Mesendoderm (in vitro differentiated cells): Measurements from ENCODE around the gene MINDY1.

ENCODE experiments used
- DNase-seq: peaks from one replicate; pipeline ENCODE4 v3.0.0; 2013
- H2AK5ac ChIP-seq: 2 replicates; pipeline ENCODE4 v1.6.1; 2013; ENCODE audit warnings: low read length, inconsistent platforms
- H2BK120ac ChIP-seq: 2 replicates; pipeline ENCODE4 v1.6.1; 2013; ENCODE audit warnings: low read depth, mild to moderate bottlenecking, low read length, moderate library complexity, mixed read lengths
- H2BK15ac ChIP-seq: replicated peaks from 2 replicates; pipeline ENCODE4 v1.6.1; 2013; ENCODE audit warnings: low read depth, mild to moderate bottlenecking, moderate library complexity
- H2BK5ac ChIP-seq: 2 replicates; pipeline ENCODE4 v1.6.1; 2013; ENCODE audit warnings: low read length, inconsistent platforms
- H3K18ac ChIP-seq: 2 replicates; pipeline ENCODE4 v1.6.1; 2013; ENCODE audit warnings: mild to moderate bottlenecking, low read length, mixed read lengths
- H3K23ac ChIP-seq: one replicate; pipeline ENCODE4 v1.6.1; 2013; ENCODE audit warnings: low read length
- H3K27ac ChIP-seq: 2 replicates; pipeline ENCODE4 v1.5.1; 2013; ENCODE audit warnings: low read depth, mild to moderate bottlenecking, inconsistent platforms, low read length, moderate library complexity
- H3K27me3 ChIP-seq: 2 replicates; pipeline ENCODE4 v1.6.1; 2013; ENCODE audit warnings: low read length, control low read depth, mild to moderate bottlenecking, inconsistent platforms; ENCODE audit not compliant: insufficient read depth, poor library complexity
- H3K36me3 ChIP-seq: 2 replicates; pipeline ENCODE4 v1.6.1; 2013; ENCODE audit warnings: low read length, inconsistent platforms; ENCODE audit not compliant: control insufficient read depth, insufficient read depth
- H3K4ac ChIP-seq: one replicate; pipeline ENCODE4 v1.6.1; 2013; ENCODE audit warnings: low read depth, mild to moderate bottlenecking, low read length, moderate library complexity
- H3K4me1 ChIP-seq: 2 replicates; pipeline ENCODE4 v1.6.1; 2013; ENCODE audit warnings: low read depth, low read length, inconsistent platforms; ENCODE audit not compliant: control insufficient read depth
- H3K4me2 ChIP-seq: 2 replicates; pipeline ENCODE4 v1.6.1; 2013; ENCODE audit warnings: low read length
- H3K4me3 ChIP-seq: 2 replicates; pipeline ENCODE4 v1.5.1; 2013; ENCODE audit warnings: mild to moderate bottlenecking, low read length
- H3K56ac ChIP-seq: one replicate; pipeline ENCODE4 v1.6.1; 2013; ENCODE audit warnings: low read length
- H3K79me1 ChIP-seq: 2 replicates; pipeline ENCODE4 v1.6.1; 2013; ENCODE audit warnings: low read length, inconsistent platforms
- H3K79me2 ChIP-seq: 2 replicates; pipeline ENCODE4 v1.6.1; 2013; ENCODE audit warnings: mild to moderate bottlenecking, low read length; ENCODE audit not compliant: control insufficient read depth, insufficient read depth
- H3K9ac ChIP-seq: 2 replicates; pipeline ENCODE4 v1.6.1; 2013; ENCODE audit warnings: low read length, inconsistent platforms
- H4K5ac ChIP-seq: one replicate; pipeline ENCODE4 v1.6.1; 2013; ENCODE audit warnings: low read length
- H4K8ac ChIP-seq: one replicate; pipeline ENCODE4 v1.6.1; 2013; ENCODE audit warnings: low read depth, mild to moderate bottlenecking, control low read depth, low read length, moderate library complexity
- WGBS: extraction: QIAGEN DNeasy Blood & Tissue Kit; methylation state at CpG from one replicate; pipeline ENCODE4 v1.1.7; 2013; ENCODE audit warnings: low lambda C conversion rate, missing lambda C conversion rate; ENCODE audit not compliant: insufficient coverage; ENCODE audit errors: extremely low coverage; 5-methylcytosine and 5-hydroxymethylcytosine counted together

The MINDY1 gene

DNA sequence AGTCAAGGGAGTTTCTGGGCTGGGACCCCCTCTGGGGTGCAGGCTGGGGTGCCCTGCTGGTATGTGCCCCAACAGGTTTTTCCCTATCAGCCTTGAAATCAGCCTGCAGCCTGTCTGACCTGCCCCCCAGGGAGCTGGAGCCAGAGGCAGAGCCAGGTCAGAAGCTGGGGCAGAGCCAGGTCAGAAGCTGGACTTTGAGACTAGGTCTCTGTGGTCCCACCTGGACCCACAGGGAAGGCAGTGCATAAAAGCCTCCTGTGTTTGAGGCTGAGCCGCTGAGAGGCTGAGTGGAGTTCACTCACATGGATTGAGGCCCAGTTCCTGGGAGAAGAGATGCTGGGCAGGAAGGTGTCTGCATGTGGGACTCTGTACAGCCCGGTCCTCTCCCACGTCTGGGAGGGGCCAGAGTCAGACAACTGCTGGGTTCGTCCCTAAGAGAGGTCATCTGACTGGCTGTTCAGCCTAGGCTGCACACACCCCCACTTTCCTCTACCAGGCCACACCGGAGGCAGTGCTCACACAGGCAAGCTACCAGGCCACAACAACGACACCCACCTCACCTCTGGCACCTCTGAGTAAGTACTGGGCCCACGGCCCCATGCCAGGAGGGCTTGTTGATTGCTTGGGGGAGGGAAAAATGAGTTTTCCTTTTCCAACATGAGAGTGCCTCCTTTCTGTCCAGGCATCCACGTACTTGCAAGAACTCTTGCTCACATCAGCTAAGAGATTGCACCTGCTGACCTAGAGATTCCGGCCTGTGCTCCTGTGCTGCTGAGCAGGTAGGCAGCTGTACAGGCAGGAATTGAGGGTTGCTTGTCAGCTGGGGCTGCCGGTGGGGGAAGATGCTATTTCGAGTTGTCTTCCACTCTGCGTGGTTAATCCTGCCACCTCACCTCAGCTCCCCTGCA is 24.6 kb downstream of the MINDY1 start, which contains the start of gene ANXA9:
ANXA9 (plus strand) TSS at position 488 of the 908 bp plus-strand sequence. CDS start 814 bp downstream, outside the sequence.
- Histone ChIP-seq H2AK5ac (no peak within 1 kb of the TSS), H4K5ac (no peak within 1 kb of the TSS), H3K56ac (peak within 1 kb of the TSS; percentile 61), H3K27me3 (no peaks in the 10 kb centered on the region), H3K27ac (peak within 1 kb of the TSS; percentile 31), H3K23ac (no peak within 1 kb of the TSS), H2BK5ac (no peak within 1 kb of the TSS), H3K4me2 (no peak within 1 kb of the TSS), H3K4me3 (no peak within 1 kb of the TSS), H3K4me1 (peaks cover 13% of the 10 kb centered on the region), H3K79me2 (no peaks in the 10 kb centered on the region), H3K9ac (no peak within 1 kb of the TSS), H3K18ac (no peak within 1 kb of the TSS), H3K79me1 (no peaks in the 10 kb centered on the region), H3K36me3 (no peaks in the 10 kb centered on the region), H4K8ac (no peak within 1 kb of the TSS), H2BK120ac (no peak within 1 kb of the TSS), H2BK15ac (no peak within 1 kb of the TSS), H3K4ac (no peak within 1 kb of the TSS)
- WGBS, result no CpG with 5 or more reads among the region's 12 CpGs
- no peak for DNase-seq

DNA sequence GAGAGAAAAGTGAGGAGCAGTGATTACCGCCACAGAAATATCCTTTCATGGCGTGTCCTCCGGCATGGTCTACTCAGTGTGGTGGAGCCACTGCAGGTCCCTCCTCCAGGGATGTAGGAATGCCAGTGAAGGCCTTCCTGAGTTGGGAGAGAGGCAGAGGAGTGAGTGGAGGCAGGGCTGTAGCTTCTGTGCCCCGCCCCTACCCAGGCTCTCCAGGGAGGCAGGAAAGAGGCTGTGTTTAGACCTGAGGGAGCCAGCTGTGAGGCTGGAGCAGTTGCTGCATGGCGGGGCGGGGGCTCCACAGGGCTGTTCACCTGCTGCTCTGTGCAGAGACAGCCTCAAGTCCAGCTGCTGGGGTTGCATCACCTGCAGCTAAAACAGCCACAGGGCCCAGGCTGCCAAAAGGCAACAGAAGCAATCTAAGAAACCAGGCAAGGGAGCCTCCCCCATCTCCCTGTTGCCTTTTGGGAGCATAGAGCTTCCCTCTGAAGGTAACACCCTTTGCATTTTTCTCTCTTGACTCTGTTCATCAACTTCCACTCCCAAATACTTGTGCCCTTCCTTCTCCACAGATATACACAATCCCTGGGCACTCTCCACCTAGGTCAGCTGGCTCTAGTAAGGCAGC is 25.4 kb downstream of the MINDY1 start:
- Histone ChIP-seq H3K36me3 (no peaks in the 10 kb centered on the region), H3K27ac (peak overlapping the region; percentile 34)

DNA sequence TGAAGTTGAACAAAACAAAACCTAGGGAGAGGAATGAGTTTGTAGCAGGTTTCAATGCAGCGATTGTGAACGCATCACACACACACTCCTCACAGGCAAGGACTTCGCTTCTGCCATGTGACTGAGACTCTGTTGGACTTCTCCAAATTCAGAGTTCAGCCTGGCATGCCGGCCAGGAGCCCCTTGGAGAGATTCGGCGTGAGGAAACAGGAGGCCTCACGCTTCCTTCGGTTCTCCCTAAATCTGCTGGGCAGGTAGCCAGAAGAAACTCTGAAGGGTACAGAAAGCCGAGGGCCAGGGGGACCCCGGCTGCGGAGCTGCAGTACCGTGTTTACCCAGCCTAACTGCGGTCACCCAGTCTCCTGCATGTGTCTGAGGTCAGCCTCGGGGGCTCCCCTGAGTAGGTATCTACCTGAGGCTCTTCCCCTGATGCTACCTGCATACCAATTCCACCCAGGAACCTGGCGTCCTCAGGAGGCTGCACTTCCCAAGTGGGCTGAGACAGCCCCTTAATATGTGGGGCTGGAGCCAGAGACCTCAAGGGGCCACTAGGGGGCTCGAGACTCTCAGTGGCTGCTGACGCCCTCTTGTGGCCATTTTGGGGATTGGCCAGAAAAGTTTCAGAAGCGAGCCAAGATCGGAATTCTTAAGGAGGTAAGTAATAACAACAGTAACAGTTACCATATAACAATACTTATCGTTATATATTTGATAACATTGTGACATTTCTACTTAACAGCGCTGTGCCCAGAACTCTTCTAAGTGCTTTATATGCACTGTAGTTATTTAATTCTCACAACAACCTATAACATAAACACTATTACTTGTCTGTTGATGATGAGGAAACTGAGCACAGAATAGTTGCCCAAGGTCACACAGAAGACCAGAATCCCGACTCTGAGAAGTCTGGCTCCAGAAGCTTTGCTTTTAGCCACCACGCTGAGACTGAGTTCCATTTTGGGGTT is 27.3 kb downstream of the MINDY1 start:
- Histone ChIP-seq H4K5ac (no peak overlapping the region), H3K4me1 (peaks cover 20% of the 10 kb centered on the region), H3K36me3 (no peaks in the 10 kb centered on the region), H3K56ac (peak overlapping the region; percentile 83), H2BK15ac (peak overlapping the region; percentile 20), H3K9ac (peak overlapping the region; percentile 61), H3K4me3 (no peak overlapping the region), H3K4me2 (no peak overlapping the region), H3K27ac (no peak overlapping the region), H3K79me1 (no peaks in the 10 kb centered on the region), H2BK5ac (no peak overlapping the region), H4K8ac (no peak overlapping the region), H3K23ac (no peak overlapping the region), H2AK5ac (no peak overlapping the region), H2BK120ac (no peak overlapping the region), H3K79me2 (no peaks in the 10 kb centered on the region), H3K4ac (no peak overlapping the region), H3K27me3 (no peaks in the 10 kb centered on the region), H3K18ac (peak overlapping the region; percentile 1)
- DNase-seq, result peak; percentile 93
- WGBS, result no CpG with 5 or more reads among the region's 23 CpGs

More for the DNA sequence above, 25.4 kb downstream of the MINDY1 start:
- no peak overlapping the region for H2BK120ac ChIP-seq
- no peak overlapping the region for H2BK15ac ChIP-seq
- H2BK5ac ChIP-seq, result no peak overlapping the region
- H3K79me2 ChIP-seq, result no peaks in the 10 kb centered on the region
- H3K27me3 ChIP-seq, result no peaks in the 10 kb centered on the region
- H3K4me1 ChIP-seq, result peaks cover 16% of the 10 kb centered on the region
- no peak overlapping the region for H4K8ac ChIP-seq
- H3K18ac ChIP-seq, result no peak overlapping the region
- H3K4me3 ChIP-seq, result no peak overlapping the region
- peak overlapping the region; percentile 82 for H3K56ac ChIP-seq
- H3K4ac ChIP-seq, result no peak overlapping the region
- H3K79me1 ChIP-seq, result no peaks in the 10 kb centered on the region
- no peak overlapping the region for H3K23ac ChIP-seq
- no peak overlapping the region for H2AK5ac ChIP-seq
- no CpG with 5 or more reads among the region's 6 CpGs for WGBS
- H3K9ac ChIP-seq, result peak overlapping the region; percentile 49
- H4K5ac ChIP-seq, result no peak overlapping the region
- DNase-seq, result peak; percentile 96
- no peak overlapping the region for H3K4me2 ChIP-seq

DNA sequence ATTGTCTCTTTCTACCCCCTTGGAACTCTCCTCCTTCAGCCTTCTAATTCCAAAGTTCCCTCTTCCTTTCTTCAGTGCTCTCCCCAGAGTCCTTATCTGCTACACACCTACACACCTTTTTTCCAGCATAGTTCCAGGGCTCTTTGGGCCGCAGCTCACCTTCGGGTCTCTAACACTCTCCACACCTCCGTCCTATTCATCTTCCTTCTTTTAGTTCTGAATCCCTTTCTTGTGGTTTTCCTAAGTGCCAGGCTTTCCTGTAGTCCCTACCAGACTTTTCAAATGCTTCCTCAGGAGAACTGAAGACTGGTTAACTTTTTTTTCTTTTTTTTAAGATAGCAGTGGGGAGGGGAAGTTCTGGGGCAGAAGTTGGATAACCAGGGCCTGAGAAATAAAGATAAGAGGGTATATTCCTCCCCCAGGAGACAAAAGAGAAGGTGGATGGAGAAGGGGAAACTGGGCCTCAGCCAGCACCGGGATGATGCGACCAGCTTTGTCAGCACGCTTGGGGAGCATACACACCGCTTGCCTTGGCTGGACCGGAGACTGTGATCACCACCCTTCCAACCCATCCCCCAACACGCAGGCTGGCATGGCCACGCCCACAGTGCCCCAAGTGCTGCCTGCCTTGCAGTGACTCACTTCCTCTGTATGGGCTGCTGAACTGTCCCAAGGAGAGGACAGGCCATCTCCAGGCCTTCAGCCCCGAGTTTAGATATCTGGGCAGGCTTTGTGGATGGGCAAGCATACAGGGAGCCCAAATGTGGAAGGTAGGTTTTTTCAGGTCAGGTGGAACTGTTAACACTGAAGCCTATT is 29.6 kb downstream of the MINDY1 start:
- H4K8ac ChIP-seq, result no peak overlapping the region
- peak overlapping the region; percentile 43 for H3K18ac ChIP-seq
- H3K36me3 ChIP-seq, result no peaks in the 10 kb centered on the region
- peaks cover 21% of the 10 kb centered on the region for H3K79me2 ChIP-seq
- no peak overlapping the region for H2BK15ac ChIP-seq
- peak; percentile 83 for DNase-seq
- no peak overlapping the region for H3K4me3 ChIP-seq
- H3K4me1 ChIP-seq, result peaks cover 28% of the 10 kb centered on the region
- peak overlapping the region; percentile 41 for H2BK5ac ChIP-seq
- peak overlapping the region; percentile 73 for H3K56ac ChIP-seq
- H3K4me2 ChIP-seq, result no peak overlapping the region
- H2AK5ac ChIP-seq, result no peak overlapping the region
- H3K79me1 ChIP-seq, result peaks cover 14% of the 10 kb centered on the region
- H4K5ac ChIP-seq, result no peak overlapping the region
- H2BK120ac ChIP-seq, result no peak overlapping the region
- no peaks in the 10 kb centered on the region for H3K27me3 ChIP-seq
- WGBS, result no CpG with 5 or more reads among the region's 11 CpGs
- H3K23ac ChIP-seq, result no peak overlapping the region
- H3K4ac ChIP-seq, result no peak overlapping the region
- H3K9ac ChIP-seq, result peak overlapping the region; percentile 8
- peak overlapping the region; percentile 15 for H3K27ac ChIP-seq

DNA sequence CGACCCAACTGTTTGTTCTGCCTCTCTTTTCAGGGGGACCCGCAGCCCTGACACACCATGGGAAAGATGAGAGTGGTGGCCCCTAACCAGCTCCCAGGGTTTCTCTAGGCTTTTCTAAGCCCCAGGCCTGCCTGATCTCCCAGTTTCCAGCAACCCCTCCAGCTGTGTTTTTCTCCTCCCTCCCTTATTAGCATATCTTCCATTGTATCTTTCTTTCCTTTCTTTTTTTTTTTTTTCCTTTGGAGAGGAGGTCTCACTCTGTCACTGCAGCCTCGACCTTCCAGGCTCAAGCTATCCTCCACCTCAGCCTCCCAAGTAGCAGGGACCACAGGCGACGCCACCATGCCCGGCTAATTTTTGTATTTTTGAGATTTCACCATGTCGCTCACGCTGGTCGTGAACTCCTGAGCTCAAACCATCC is 30.3 kb downstream of the MINDY1 start:
- no peak overlapping the region for H2BK15ac ChIP-seq
- H3K36me3 ChIP-seq, result no peaks in the 10 kb centered on the region
- no peak overlapping the region for H3K4me3 ChIP-seq
- peaks cover 28% of the 10 kb centered on the region for H3K4me1 ChIP-seq
- H2BK5ac ChIP-seq, result peak overlapping the region; percentile 41
- peak overlapping the region; percentile 15 for H3K27ac ChIP-seq
- H3K4ac ChIP-seq, result no peak overlapping the region
- no CpG with 5 or more reads among the region's 9 CpGs for WGBS
- H3K4me2 ChIP-seq, result no peak overlapping the region
- H3K18ac ChIP-seq, result peak overlapping the region; percentile 43
- peaks cover 28% of the 10 kb centered on the region for H3K79me2 ChIP-seq
- H3K23ac ChIP-seq, result no peak overlapping the region
- H4K5ac ChIP-seq, result no peak overlapping the region
- no peaks in the 10 kb centered on the region for H3K27me3 ChIP-seq
- H3K9ac ChIP-seq, result peak overlapping the region; percentile 52
- no peak overlapping the region for H4K8ac ChIP-seq
- H3K56ac ChIP-seq, result peak overlapping the region; percentile 76
- peaks cover 14% of the 10 kb centered on the region for H3K79me1 ChIP-seq
- H2AK5ac ChIP-seq, result no peak overlapping the region
- DNase-seq, result peak; percentile 57
- H2BK120ac ChIP-seq, result peak overlapping the region; percentile 7
